HEK293 (cell line): ENCODE results near the gene HNRNPUL1.

Experiments
- GFI1B ChIP-seq: fragments of 450-650 bp; formaldehyde crosslinking; IDR thresholded peaks from 2 replicates; pipeline ENCODE4 v1.5.1; 2016; ENCODE audit warnings: missing biosample characterization, missing genetic modification characterization
- KLF16 ChIP-seq: fragments of 450-650 bp; formaldehyde crosslinking; IDR thresholded peaks from 2 replicates; pipeline ENCODE4 v1.5.1; 2017; ENCODE audit warnings: missing biosample characterization, missing genetic modification characterization
- KLF8 ChIP-seq: fragments of 450-650 bp; formaldehyde crosslinking; IDR thresholded peaks from 2 replicates; pipeline ENCODE4 v1.5.1; 2016; ENCODE audit warnings: missing biosample characterization, missing genetic modification characterization
- OVOL3 ChIP-seq: fragments of 450-650 bp; formaldehyde crosslinking; IDR thresholded peaks from 2 replicates; pipeline ENCODE4 v1.5.1; 2016; ENCODE audit warnings: missing biosample characterization, missing genetic modification characterization
- PBX3 ChIP-seq: sonication (generic); formaldehyde crosslinking; IDR thresholded peaks from 2 replicates; pipeline ENCODE4 v1.8.1; 2022; ENCODE audit warnings: mild to moderate bottlenecking, moderate library complexity, missing genetic modification reagents
- PRDM1 ChIP-seq: fragments of 450-650 bp; formaldehyde crosslinking; IDR thresholded peaks from 2 replicates; pipeline ENCODE4; 2016; ENCODE audit warnings: missing biosample characterization, missing genetic modification characterization
- PRDM6 ChIP-seq: fragments of 450-650 bp; formaldehyde crosslinking; IDR thresholded peaks from 2 replicates; pipeline ENCODE4 v1.5.1; 2017; ENCODE audit warnings: missing biosample characterization, missing genetic modification characterization
- REPIN1 ChIP-seq: fragments of 450-650 bp; formaldehyde crosslinking; IDR thresholded peaks from 2 replicates; pipeline ENCODE4 v1.5.1; 2017; ENCODE audit warnings: missing biosample characterization, missing genetic modification characterization, low read depth
- ZBTB1 ChIP-seq: fragments of 450-650 bp; formaldehyde crosslinking; IDR thresholded peaks from 2 replicates; pipeline ENCODE4 v1.5.1; 2016; ENCODE audit warnings: missing biosample characterization, missing genetic modification characterization
- ZBTB48 ChIP-seq: fragments of 450-650 bp; formaldehyde crosslinking; IDR thresholded peaks from 2 replicates; pipeline ENCODE4 v1.5.1; 2016; ENCODE audit warnings: missing biosample characterization, missing genetic modification characterization
- ZEB2 ChIP-seq: fragments of 450-650 bp; formaldehyde crosslinking; IDR thresholded peaks from 2 replicates; pipeline ENCODE4 v1.5.1; 2016; ENCODE audit warnings: missing biosample characterization, missing genetic modification characterization
- ZFHX2 ChIP-seq: fragments of 450-650 bp; formaldehyde crosslinking; conservative IDR thresholded peaks from 2 replicates; pipeline ENCODE4 v1.5.1; 2016; ENCODE audit warnings: missing biosample characterization, missing genetic modification characterization
- ZFP41 ChIP-seq: fragments of 450-650 bp; formaldehyde crosslinking; IDR thresholded peaks from 2 replicates; pipeline ENCODE4 v1.5.1; 2016; ENCODE audit warnings: missing biosample characterization, missing genetic modification characterization, borderline replicate concordance
- ZNF140 ChIP-seq: fragments of 450-650 bp; formaldehyde crosslinking; IDR thresholded peaks from 2 replicates; pipeline ENCODE4 v1.5.1; 2016; ENCODE audit warnings: missing biosample characterization, missing genetic modification characterization
- ZNF19 ChIP-seq: fragments of 450-650 bp; formaldehyde crosslinking; IDR thresholded peaks from 2 replicates; pipeline ENCODE4; 2016; ENCODE audit warnings: missing biosample characterization, missing genetic modification characterization, low read depth
- ZNF280D ChIP-seq: fragments of 450-650 bp; formaldehyde crosslinking; IDR thresholded peaks from 2 replicates; pipeline ENCODE4 v1.5.1; 2016; ENCODE audit warnings: missing biosample characterization, missing genetic modification characterization
- ZNF624 ChIP-seq: fragments of 450-650 bp; formaldehyde crosslinking; IDR thresholded peaks from 2 replicates; pipeline ENCODE4 v1.5.1; 2017; ENCODE audit warnings: missing biosample characterization, missing genetic modification characterization
- ZNF626 ChIP-seq: fragments of 450-650 bp; sonication (Bioruptor Pico); formaldehyde crosslinking; IDR thresholded peaks from 2 replicates; pipeline ENCODE4 v1.5.1; 2018; ENCODE audit warnings: missing biosample characterization, missing genetic modification characterization, inconsistent platforms
- ZNF785 ChIP-seq: fragments of 450-650 bp; formaldehyde crosslinking; IDR thresholded peaks from 2 replicates; pipeline ENCODE4 v1.5.1; 2016; ENCODE audit warnings: missing biosample characterization, missing genetic modification characterization
- ZSCAN4 ChIP-seq: fragments of 450-650 bp; formaldehyde crosslinking; IDR thresholded peaks from 2 replicates; pipeline ENCODE4 v1.5.1; 2017; ENCODE audit warnings: missing biosample characterization, missing genetic modification characterization
- ZSCAN5A ChIP-seq: fragments of 450-650 bp; formaldehyde crosslinking; IDR thresholded peaks from 2 replicates; pipeline ENCODE4 v1.5.1; 2016; ENCODE audit warnings: missing biosample characterization, missing genetic modification characterization
- TF ChIP-seq, protein P1 (sequence below): fragments of 450-650 bp; formaldehyde crosslinking; IDR thresholded peaks from 2 replicates; pipeline ENCODE4 v1.5.1; 2016; ENCODE audit warnings: missing biosample characterization, missing genetic modification characterization
- TF ChIP-seq, protein P2 (sequence below): fragments of 450-650 bp; formaldehyde crosslinking; IDR thresholded peaks from 2 replicates; pipeline ENCODE4 v1.5.1; 2016; ENCODE audit warnings: missing biosample characterization, missing genetic modification characterization
- TF ChIP-seq, protein P3 (sequence below): fragments of 450-650 bp; formaldehyde crosslinking; IDR thresholded peaks from 2 replicates; pipeline ENCODE4 v1.5.1; 2016; ENCODE audit warnings: missing biosample characterization, missing genetic modification characterization

The HNRNPUL1 gene

DNA sequence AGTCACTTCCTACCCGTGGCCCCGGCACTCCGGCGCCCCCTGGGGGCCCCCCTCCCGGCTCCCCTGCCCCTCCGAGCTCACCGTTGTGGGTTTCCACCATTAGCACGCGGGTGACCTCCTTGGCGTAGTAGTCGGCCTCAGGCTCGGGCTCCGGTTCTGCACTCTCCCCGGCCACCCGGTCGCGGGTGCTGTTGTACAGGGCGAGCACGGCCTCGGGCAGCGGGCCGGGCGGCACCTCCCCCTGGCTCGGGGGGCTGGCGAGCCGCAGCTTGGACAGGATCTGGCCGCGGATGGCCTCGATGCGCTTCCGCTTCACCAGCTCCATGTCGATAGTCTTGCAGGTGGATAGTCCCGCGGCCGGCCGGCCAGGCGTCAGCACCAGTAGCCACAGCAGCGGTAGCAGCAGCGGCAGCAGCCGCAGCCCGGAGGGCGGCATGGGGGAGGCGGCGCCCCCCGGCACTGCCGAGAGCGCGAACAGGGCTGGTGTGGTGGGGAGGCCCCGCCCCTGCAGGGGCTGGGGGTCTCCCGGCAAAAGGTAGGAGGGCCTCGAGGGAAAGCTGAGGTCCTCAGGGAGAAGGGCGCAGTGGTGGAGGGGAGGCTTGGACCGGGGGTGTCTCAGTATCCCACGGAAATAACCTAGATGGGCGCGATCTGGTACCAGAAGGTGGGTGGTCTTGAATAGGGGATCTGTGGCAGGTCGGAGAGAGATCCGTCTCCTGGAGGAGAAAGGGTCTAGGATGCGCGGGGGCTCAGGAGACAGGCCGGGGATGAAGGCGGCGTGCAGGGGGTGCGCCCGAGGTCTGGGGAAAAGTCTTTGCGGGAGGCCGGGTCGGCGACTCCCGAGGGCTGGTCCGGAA is 88.7 kb downstream of the HNRNPUL1 start (continued):
- TF ChIP-seq, protein P1, sequence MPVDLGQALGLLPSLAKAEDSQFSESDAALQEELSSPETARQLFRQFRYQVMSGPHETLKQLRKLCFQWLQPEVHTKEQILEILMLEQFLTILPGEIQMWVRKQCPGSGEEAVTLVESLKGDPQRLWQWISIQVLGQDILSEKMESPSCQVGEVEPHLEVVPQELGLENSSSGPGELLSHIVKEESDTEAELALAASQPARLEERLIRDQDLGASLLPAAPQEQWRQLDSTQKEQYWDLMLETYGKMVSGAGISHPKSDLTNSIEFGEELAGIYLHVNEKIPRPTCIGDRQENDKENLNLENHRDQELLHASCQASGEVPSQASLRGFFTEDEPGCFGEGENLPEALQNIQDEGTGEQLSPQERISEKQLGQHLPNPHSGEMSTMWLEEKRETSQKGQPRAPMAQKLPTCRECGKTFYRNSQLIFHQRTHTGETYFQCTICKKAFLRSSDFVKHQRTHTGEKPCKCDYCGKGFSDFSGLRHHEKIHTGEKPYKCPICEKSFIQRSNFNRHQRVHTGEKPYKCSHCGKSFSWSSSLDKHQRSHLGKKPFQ (tag by site-specific recombination) = no peak
- no peak for TF ChIP-seq PRDM6
- no peak for TF ChIP-seq OVOL3 (tag by site-specific recombination)
- TF ChIP-seq ZNF140 (tag by site-specific recombination) = no peak
- TF ChIP-seq ZBTB48 (tag by site-specific recombination) = peak; percentile 52
- TF ChIP-seq ZBTB1 (tag by site-specific recombination) = no peak
- TF ChIP-seq ZFP41 (tag by site-specific recombination) = no peak
- TF ChIP-seq ZNF785 (tag by site-specific recombination) = no peak
- peak; percentile 72 for TF ChIP-seq ZEB2 (tag by site-specific recombination)
- no peak; the same call in 1 of the 2 replicates for TF ChIP-seq PBX3
- TF ChIP-seq ZNF626 (tag by site-specific recombination) = no peak
- TF ChIP-seq REPIN1 (tag by site-specific recombination) = no peak; the same call in 1 of the 2 replicates
- TF ChIP-seq, protein P2, sequence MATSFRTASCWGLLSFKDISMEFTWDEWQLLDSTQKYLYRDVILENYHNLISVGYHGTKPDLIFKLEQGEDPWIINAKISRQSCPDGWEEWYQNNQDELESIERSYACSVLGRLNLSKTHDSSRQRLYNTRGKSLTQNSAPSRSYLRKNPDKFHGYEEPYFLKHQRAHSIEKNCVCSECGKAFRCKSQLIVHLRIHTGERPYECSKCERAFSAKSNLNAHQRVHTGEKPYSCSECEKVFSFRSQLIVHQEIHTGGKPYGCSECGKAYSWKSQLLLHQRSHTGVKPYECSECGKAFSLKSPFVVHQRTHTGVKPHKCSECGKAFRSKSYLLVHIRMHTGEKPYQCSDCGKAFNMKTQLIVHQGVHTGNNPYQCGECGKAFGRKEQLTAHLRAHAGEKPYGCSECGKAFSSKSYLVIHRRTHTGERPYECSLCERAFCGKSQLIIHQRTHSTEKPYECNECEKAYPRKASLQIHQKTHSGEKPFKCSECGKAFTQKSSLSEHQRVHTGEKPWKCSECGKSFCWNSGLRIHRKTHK (tag by site-specific recombination) = no peak
- TF ChIP-seq ZNF280D (tag by site-specific recombination) = no peak
- no peak; the same call in 1 of the 2 replicates for TF ChIP-seq KLF8 (tag by site-specific recombination)
- TF ChIP-seq ZSCAN4 (tag by site-specific recombination) = no peak
- TF ChIP-seq GFI1B (tag by site-specific recombination) = no peak
- TF ChIP-seq KLF16 (tag by site-specific recombination) = 0 out of 2 replicates have a peak, but pooled peaks have one; percentile 20
- TF ChIP-seq ZSCAN5A = no peak
- 0 out of 2 replicates have a peak, but pooled peaks have one; percentile 6 for TF ChIP-seq PRDM1 (tag by site-specific recombination)
- no peak for TF ChIP-seq ZNF19 (tag by site-specific recombination)
- peak; percentile 51 for TF ChIP-seq ZFHX2 (tag by site-specific recombination)
- TF ChIP-seq ZNF624 = no peak
- TF ChIP-seq, protein P3, sequence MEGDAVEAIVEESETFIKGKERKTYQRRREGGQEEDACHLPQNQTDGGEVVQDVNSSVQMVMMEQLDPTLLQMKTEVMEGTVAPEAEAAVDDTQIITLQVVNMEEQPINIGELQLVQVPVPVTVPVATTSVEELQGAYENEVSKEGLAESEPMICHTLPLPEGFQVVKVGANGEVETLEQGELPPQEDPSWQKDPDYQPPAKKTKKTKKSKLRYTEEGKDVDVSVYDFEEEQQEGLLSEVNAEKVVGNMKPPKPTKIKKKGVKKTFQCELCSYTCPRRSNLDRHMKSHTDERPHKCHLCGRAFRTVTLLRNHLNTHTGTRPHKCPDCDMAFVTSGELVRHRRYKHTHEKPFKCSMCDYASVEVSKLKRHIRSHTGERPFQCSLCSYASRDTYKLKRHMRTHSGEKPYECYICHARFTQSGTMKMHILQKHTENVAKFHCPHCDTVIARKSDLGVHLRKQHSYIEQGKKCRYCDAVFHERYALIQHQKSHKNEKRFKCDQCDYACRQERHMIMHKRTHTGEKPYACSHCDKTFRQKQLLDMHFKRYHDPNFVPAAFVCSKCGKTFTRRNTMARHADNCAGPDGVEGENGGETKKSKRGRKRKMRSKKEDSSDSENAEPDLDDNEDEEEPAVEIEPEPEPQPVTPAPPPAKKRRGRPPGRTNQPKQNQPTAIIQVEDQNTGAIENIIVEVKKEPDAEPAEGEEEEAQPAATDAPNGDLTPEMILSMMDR (tag by site-specific recombination) = peak; percentile 96
